Fibroblast of the aortic adventitia (primary cell): ENCODE measurements around the gene ARHGEF12. TPM values are rescaled to one million over a fixed set of nuclear protein-coding genes. Genes with fewer than 3 reads are reported as not detected.

Experiments
- DNase-seq: peaks from one replicate; pipeline ENCODE4 v3.0.0-alpha.2; 2010; ENCODE audit warnings: low read depth
- H3K4me3 ChIP-seq: 2 replicates; pipeline ENCODE4 v1.5.1; 2011; ENCODE audit warnings: low read depth, mild to moderate bottlenecking, control low read depth, low read length, moderate library complexity
- CTCF ChIP-seq: IDR thresholded peaks from 2 replicates; pipeline ENCODE4 v1.5.1; 2011; ENCODE audit warnings: mild to moderate bottlenecking, low read length, control low read depth, inconsistent platforms; ENCODE audit not compliant: insufficient read depth
- total RNA-seq: library from RNA; depleted of rRNA; stranded (reverse); fragments of >200 nt; gene quantifications from 2 replicates; pipeline ENCODE4 v1.2.3, GENCODE V29; 2012; ENCODE audit warnings: low replicate concordance

ARHGEF12 gene
- total RNA-seq, 1 donor = 103 TPM

DNA sequence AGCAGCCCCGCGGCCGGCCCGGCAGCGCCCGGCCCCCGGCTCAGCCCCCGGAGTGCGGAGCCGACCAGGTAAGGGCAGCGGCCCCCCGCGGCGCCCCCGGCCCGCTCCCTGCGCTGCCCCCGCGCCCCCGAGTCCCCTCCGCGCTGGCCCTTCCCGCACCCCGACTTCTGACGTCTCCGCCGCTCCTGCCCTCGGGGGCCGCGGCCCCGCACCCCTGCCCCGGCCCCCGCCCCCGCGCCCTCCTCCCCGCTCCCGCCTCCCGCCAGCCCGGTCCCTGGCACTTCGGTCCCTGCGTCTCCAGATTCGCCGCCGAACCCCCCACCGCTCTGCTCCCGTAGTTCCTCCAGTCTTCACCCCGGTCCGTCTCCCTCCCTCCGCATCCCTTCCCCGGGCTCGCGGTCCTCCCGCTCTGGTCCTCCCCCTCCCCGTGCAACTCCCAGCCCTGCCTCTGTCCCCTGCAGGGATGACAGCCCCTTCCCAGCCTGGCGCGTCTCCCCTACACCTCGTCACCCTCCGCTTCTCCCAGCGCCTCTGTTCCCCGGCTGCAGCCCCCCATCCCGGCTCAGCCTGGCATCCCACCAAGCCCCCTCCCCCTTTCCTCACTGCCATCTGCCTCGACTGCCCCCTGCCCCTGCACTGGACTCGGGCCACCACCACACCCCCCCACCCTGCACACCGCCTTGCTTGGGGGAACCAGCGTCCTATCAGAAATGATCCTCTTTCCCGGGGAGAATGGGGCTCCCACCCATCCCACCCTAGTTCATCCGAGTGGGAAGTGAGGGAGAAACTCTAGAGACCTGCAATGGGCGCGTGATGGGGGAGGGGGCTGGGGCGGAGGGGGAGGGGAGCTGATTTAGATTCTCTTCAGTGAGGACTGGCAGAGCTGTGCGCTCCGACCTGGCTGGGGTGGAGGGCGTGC, 175.9 kb downstream of the ARHGEF12 start:
- TF ChIP-seq CTCF = no peak
- no peak for DNase-seq
- H3K4me3 ChIP-seq = no peak overlapping the region

- TF ChIP-seq CTCF = no peak
- H3K4me3 ChIP-seq = no peak overlapping the region
- no peak for DNase-seq
Observed at GRCh38 chr11:120512739-120513435, 176.7 kb downstream of the ARHGEF12 start.

DNA sequence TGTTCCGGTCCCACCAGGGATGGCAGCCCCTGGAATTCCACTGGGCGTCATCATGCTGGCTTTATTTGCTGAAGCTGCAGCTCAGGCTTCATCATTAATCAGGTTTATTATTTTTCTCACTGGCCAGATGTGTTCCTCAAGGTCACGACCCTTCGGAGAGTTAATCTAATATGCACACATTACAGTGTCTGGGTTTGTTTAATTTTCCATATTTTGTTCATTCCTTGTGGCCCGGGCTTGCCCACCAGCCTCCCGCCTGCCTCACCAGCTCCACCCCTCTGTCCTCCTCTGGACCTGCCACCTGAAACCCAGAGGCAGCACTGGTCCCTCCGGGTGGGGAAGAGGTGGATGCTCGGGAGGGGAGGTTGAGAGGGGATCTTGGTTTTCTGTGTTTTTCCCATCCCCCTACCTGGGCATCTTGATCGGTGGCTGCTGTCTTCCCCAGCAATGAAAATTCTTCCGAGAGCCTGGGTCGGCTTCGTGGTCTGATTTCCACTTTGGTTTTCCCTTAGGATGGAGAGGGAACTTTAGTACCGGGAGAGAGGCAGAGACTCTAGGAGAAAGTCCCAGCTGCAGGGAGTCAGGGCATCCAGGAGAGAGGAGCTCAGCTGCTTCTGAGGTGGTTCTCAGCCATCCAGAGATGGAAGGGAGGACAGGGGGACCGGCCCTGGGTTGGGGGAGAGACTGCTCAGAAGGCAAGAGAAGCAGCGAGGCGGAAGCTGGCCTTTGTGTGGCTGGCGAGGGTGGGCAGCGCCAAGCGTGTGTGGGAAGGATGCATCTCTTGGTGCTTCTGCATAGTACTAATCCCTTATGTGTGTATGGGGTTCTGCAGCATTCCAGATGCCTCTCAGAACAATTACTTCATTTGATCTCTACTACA, 177.5 kb downstream of the ARHGEF12 start:
- no peak overlapping the region for H3K4me3 ChIP-seq
- no peak for DNase-seq
- TF ChIP-seq CTCF = no peak

DNA sequence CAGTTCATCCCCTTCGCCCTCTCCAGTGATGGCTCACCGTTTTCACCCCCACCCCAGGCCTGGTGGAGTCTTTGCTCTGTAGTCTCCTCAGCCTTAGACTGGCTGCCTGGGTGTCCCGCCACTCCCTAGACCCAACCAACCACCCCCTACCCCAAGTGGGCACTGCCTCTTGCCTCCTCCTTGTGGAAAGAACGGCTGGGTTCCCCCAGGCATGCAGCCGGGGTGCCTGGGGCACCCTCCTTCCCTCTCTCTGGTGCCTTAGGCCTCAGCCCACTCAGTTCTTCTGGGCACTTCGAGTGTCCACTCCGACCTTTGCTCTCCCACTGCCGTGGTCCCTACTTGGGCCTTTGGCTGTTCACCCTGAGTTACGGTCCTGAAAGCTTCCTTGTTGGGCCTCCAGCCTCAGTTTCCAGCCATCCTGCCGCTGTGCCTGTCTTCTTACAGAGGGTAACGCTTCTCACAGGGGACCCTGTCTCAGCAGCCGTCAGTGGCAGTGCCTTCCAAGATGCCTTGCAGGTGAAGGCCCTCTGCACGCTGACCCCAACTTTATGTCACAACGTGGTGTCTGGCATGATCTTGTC, 178.4 kb downstream of the ARHGEF12 start:
- DNase-seq = no peak
- H3K4me3 ChIP-seq = no peak overlapping the region
- TF ChIP-seq CTCF = no peak

DNA sequence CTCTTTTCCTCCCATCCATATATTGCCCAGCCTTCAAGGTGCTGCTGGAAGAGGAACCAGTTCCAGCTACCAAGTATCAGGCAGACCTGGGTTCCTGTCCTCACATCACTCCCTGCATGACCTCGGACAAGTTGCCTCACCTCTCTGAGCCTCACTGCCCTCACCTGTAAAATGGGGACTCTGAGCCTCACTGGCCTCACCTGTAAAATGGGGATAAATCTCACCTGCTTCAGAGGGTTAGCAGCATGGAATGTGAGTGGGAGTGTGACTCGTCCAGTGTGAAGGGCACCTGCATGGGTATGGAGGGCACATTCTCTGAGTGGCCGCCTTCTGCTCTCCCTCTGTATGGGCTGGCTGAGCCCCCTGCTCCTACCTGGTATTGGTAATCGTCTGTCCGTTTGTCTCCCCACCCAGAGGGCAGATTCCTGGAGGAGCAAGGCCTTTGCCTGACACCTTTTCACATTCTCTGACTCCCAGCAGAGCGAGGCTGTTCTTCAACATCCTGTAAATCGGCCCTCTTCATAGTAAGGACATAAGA, 179.0 kb downstream of the ARHGEF12 start:
- H3K4me3 ChIP-seq = no peak overlapping the region
- no peak for TF ChIP-seq CTCF
- no peak for DNase-seq
